Measurements from ENCODE around the gene S100A2.

The S100A2 gene

GRCh38 chr1:153565529-153566374, at the start of gene S100A2:
S100A2 (minus strand) TSS chr1:153565844; CDS start chr1:153563877, 1,967 bp downstream.
- peak; percentile 66 to 71 for DNase-seq (ENCODE audit: low read depth in 2 of 2)

GRCh38 chr1:153615406-153615805, 49.8 kb upstream of the S100A2 start:
- DNase-seq (ENCODE audit: low read depth in 2 of 2), result no peak

- DNase-seq (ENCODE audit: low read depth in 2 of 2), result no peak
Observed at GRCh38 chr1:153614906-153615305, 49.3 kb upstream of the S100A2 start.

- no peak for DNase-seq (ENCODE audit: low read depth in 2 of 2)
Observed at GRCh38 chr1:153614189-153614900, 48.7 kb upstream of the S100A2 start.

GRCh38 chr1:153613406-153613805, 47.8 kb upstream of the S100A2 start:
- no peak for DNase-seq (ENCODE audit: low read depth in 2 of 2)

GRCh38 chr1:153612755-153613331, 47.2 kb upstream of the S100A2 start, which contains the start of gene S100A16:
S100A16 (minus strand) TSS chr1:153613137; CDS start chr1:153608151, 4,986 bp downstream.
- no peak for DNase-seq (ENCODE audit: low read depth in 2 of 2)

GRCh38 chr1:153612111-153612754, 46.6 kb upstream of the S100A2 start:
- no peak for DNase-seq (ENCODE audit: low read depth in 2 of 2)

- no peak for DNase-seq (ENCODE audit: low read depth in 2 of 2)
Observed at GRCh38 chr1:153611356-153611755, 45.7 kb upstream of the S100A2 start.

GRCh38 chr1:153610811-153611301, 45.2 kb upstream of the S100A2 start:
- DNase-seq (ENCODE audit: low read depth in 2 of 2), result no peak

- DNase-seq (ENCODE audit: low read depth in 2 of 2), result no peak
Observed at GRCh38 chr1:153610334-153610733, 44.7 kb upstream of the S100A2 start.

- DNase-seq (ENCODE audit: low read depth in 2 of 2), result no peak
Observed at GRCh38 chr1:153609585-153609907, 43.9 kb upstream of the S100A2 start.

- DNase-seq (ENCODE audit: low read depth in 2 of 2), result peak in 1 of 2 experiments; percentile 39
Observed at GRCh38 chr1:153608742-153609584, 43.3 kb upstream of the S100A2 start.

GRCh38 chr1:153608089-153608682, 42.5 kb upstream of the S100A2 start:
- DNase-seq (ENCODE audit: low read depth in 2 of 2), result no peak

- no peak for DNase-seq (ENCODE audit: low read depth in 2 of 2)
Observed at GRCh38 chr1:153607381-153607780, 41.7 kb upstream of the S100A2 start.

- DNase-seq (ENCODE audit: low read depth in 2 of 2), result no peak
Observed at GRCh38 chr1:153606194-153606593, 40.5 kb upstream of the S100A2 start.

- no peak for DNase-seq (ENCODE audit: low read depth in 2 of 2)
Observed at GRCh38 chr1:153602749-153603148, 37.1 kb upstream of the S100A2 start.

GRCh38 chr1:153599847-153600246, 34.2 kb upstream of the S100A2 start:
- no peak for DNase-seq (ENCODE audit: low read depth in 2 of 2)

GRCh38 chr1:153598309-153599172, 32.9 kb upstream of the S100A2 start:
- peak in 1 of 2 experiments; percentile 24 for DNase-seq (ENCODE audit: low read depth in 2 of 2)

- DNase-seq (ENCODE audit: low read depth in 2 of 2), result no peak
Observed at GRCh38 chr1:153597206-153597605, 31.6 kb upstream of the S100A2 start.

GRCh38 chr1:153592748-153593147, 27.1 kb upstream of the S100A2 start:
- no peak for DNase-seq (ENCODE audit: low read depth in 2 of 2)

Measured in fibroblast of skin of left biceps (primary cell).